Tibial nerve (tissue), 3 donors: ENCODE data around the gene NR1H4.

ENCODE experiments used
- CTCF ChIP-seq, 5 experiments: fragments of 200-600 bp in 3 of 5; fragments of 450-650 bp in 2 of 5; sonication (generic) in 3 of 5; IDR thresholded peaks; one replicate each; pipeline ENCODE4 v1.5.1; 2016 to 2019; ENCODE audit warnings: antibody characterized with exemption in 5 of 5, mild to moderate bottlenecking in 3 of 5, moderate library complexity in 2 of 5
- POLR2A ChIP-seq, 2 donors: fragments of 450-650 bp; IDR thresholded peaks; one replicate each; pipeline ENCODE4 v1.6.1; 2017; ENCODE audit warnings: antibody characterized with exemption in 2 of 2, mild to moderate bottlenecking in 2 of 2, moderate library complexity in 2 of 2

- no peak for TF ChIP-seq POLR2A (IDR thresholded peaks at IDR 0.05)
- no peak for TF ChIP-seq CTCF (IDR thresholded peaks at IDR 0.05)
These were observed 102.8 kb downstream of the NR1H4 start for GRCh38 chr12:100576331-100577036.
